Right forelimb (tissue), 1 donor: ENCODE measurements around the gene OR4M1.
"Not testable (repeated sequence)": the region's sequence is repeated elsewhere in the genome, so short reads cannot be mapped to it uniquely, and the experiment has no call there.

Source experiments
- DNase-seq: peaks from one replicate; pipeline ENCODE4 v3.0.0-alpha.2; 2018

OR4M1 gene, protein sequence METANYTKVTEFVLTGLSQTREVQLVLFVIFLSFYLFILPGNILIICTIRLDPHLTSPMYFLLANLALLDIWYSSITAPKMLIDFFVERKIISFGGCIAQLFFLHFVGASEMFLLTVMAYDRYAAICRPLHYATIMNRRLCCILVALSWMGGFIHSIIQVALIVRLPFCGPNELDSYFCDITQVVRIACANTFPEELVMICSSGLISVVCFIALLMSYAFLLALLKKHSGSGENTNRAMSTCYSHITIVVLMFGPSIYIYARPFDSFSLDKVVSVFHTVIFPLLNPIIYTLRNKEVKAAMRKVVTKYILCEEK

GRCh38 chr14:19773204-19773603, at the start of gene OR4M1:
OR4M1 (plus strand) TSS chr14:19773504; CDS start chr14:19780323, 6,819 bp downstream.
- DNase-seq: not testable (repeated sequence)

DNA sequence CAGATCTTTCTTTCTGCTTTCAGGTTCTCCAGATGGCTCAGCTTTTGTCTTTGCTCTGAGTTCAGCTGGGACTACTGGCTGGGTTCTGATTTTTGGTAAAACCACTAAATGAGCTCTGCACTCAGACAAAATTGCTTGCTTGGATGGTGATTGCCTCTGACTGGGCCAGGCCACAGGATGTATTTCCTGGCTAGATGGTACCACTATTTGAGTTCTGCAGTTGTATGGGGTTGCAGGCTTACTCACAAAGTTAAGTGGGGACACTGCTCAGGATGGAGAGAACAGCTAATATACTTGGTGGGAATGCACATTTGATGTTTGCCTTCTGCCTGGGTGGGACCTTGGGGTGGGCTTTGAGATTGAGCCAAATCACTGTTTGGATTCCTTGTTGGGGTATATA, 43.9 kb upstream of the OR4M1 start:
- DNase-seq: no peak

DNA sequence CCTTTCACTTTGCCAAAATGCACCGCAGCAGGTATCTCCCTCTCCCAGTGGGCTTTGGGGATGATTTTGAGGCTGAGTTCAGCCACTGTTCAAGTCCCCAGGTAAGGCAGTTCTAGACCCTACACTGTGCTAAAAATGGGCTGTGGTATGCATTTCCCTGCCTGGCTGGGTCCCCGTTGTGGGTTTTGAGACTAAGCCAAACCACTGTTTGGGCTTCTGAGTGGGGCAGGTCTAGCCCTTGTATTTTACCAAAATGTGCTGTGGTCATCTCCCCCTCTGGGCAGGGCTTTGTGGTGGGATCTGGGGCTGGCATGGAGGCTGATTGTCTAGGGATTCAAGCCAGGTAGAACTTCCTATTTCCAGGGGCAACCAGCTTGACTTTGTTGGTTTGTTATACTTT, 43.5 kb upstream of the OR4M1 start:
- no peak for DNase-seq

DNA sequence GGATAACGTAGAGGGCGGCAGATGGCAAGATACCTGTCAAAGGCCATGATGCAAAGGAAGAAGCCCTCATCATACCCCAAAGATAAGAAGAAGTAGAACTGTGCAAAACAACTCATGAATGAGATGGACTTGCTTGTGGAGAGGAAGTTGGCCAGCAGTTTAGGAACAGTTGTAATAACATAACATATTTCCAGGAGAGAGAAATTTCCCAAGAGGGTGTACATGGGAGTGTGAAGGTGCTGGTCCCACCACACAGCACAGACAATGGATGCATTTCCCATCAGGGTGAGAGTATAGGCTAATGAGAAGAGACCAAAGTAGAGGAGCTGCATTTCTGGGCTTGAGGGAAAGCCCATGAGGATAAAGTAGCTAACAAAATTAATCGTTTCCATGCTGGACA, 39.4 kb upstream of the OR4M1 start:
- DNase-seq: not testable (repeated sequence)

GRCh38 chr14:19743256-19743655, 30.0 kb upstream of the OR4M1 start, which contains the start of gene OR4Q3:
OR4Q3 (plus strand) TSS chr14:19743571.
- no peak for DNase-seq

- DNase-seq: not testable (repeated sequence)
Measured at GRCh38 chr14:19752316-19752715, 21.0 kb upstream of the OR4M1 start.

- DNase-seq: no peak
Measured at GRCh38 chr14:19754172-19754571, 19.1 kb upstream of the OR4M1 start.

GRCh38 chr14:19771491-19771890, 1.8 kb upstream of the OR4M1 start:
- not testable (repeated sequence) for DNase-seq

DNA sequence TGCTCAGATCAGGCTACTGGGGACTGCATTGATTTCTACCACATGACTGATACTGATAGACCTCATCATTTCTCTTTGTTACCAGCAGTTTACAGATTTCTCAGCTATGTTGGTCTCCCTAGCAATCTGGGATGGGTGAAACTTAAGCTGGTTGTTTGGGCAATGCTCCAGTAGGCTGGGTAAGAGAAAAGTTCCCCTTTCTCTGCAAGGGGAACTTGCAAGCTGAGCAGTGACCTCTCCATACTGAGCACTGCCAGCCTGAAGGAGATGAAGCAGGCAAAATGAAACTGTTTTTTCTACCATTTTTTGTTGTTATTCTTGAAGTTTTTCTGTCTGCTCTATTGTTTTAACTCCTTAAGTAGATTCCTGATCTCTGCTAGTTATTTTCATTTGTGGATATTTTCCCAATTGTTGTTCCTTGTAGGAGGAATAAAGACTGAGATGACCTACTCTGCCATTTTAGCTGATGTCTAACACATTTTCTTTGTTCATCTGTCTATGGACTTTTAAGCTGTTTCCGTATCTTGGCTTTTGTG, 1.3 kb upstream of the OR4M1 start:
- DNase-seq: no peak

GRCh38 chr14:19772454-19772853, 850 bp upstream of the OR4M1 start:
- not testable (repeated sequence) for DNase-seq

GRCh38 chr14:19775587-19775986, 2.3 kb downstream of the OR4M1 start:
- DNase-seq: no peak

GRCh38 chr14:19785848-19786247, 12.5 kb downstream of the OR4M1 start:
- not testable (repeated sequence) for DNase-seq

DNA sequence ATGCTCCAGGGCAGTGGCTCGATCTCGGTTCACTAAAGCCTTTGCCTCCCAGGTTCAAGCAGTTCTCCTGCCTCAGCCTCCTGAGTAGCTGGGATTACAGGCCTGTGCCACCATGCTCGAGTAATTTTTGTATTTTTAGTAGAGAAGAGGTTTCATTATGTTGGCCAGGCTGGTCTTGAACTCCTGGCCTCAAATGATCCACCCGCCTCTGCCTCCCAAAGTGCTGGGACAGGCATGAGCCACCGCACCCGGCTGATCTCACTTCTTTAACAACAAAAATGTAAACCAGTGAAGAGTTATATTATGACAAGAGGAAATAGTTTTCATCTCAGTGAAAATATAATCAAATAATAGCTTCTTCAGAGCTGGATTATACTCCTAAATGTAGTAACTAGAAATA, 14.0 kb downstream of the OR4M1 start:
- not testable (repeated sequence) for DNase-seq

DNA sequence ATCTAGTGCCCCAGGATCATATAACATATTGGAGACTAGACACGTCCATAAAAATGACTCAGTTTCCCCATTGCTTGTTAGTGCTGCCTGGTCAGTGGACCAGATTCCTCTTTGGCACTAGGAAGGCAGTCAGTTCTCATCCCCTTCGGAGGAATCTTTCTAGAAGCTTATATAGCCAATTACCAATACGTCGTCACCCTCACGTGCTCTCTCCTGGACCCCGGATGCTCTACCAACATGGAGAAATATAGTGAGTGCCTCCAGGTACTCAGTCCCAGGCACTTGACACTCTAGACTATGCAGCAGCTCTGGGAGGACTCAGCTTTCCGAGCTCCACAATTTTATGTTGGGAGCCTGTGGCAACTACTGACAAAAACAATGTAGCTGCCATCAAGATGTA, 14.8 kb downstream of the OR4M1 start:
- not testable (repeated sequence) for DNase-seq

GRCh38 chr14:19796520-19797108, 23.3 kb downstream of the OR4M1 start:
- not testable (repeated sequence) for DNase-seq

- no peak for DNase-seq
Measured at GRCh38 chr14:19799880-19800279, 26.6 kb downstream of the OR4M1 start.

DNA sequence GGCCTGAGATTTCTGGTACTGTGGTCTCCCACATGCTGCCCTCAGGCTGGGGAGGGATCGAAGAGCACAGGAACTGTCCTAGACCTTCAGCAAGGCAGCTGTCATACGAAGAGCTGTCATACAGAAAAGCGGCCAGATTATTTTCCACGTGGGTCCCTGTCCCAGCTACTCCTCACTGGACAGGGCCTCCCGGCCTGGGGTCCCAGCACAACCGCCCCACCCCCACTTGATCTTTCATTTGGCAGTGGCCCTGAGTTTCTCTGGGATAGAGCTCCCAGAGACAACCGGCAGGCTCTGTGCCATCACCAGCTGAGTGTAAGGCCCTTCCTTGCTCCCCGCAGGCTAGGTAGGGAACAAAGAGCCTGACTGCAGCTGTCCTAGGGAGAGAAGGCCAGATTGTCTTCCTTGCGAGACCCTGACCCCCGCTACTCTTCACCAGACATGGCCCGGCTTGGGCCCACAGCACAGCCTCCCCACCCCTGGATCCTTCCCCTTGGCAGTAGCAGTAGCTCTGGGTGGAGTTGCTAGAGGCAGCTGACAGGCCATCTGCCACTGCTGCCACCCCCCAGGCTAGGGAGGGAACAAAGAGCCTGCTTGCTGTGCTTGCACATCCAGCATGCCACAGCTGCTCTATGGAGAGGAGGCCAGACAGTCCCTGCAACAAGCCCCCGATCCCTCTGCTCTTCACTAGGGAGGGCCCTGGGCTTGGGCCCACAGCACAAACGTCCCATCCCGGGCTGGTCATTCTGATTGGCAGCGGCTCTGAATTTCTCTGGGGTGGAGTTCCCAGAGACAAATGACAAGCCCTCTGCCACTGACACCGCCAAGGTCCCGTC, 27.2 kb downstream of the OR4M1 start:
- DNase-seq: no peak

GRCh38 chr14:19801118-19801464, 27.8 kb downstream of the OR4M1 start:
- no peak for DNase-seq

GRCh38 chr14:19803470-19803869, 30.2 kb downstream of the OR4M1 start, which contains the start of gene OR4N2:
OR4N2 (plus strand) TSS chr14:19803770; CDS start chr14:19827449, 23,679 bp downstream.
- DNase-seq: not testable (repeated sequence)

GRCh38 chr14:19813171-19813920, 40.0 kb downstream of the OR4M1 start:
- DNase-seq: not testable (repeated sequence)

DNA sequence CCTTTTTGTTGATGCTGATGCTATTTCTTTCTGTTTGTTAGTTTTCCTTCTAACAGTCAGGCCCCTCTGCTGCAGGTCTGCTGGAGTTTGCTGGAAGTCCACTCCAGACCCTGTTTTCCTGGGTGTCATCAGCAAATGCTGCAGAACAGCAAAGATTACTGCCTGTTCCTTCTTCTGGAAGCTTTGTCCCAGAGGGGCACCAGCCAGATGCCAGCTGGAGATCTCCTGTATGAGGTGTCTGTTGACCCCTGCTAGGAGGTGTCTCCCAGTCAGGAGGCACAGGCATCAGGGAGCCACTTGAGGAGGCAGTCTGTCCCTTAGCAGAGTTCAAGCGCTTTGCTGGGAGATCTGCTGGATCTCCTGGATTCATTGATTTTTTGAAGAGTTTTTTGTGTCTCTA, 46.6 kb downstream of the OR4M1 start:
- not testable (repeated sequence) for DNase-seq

DNA sequence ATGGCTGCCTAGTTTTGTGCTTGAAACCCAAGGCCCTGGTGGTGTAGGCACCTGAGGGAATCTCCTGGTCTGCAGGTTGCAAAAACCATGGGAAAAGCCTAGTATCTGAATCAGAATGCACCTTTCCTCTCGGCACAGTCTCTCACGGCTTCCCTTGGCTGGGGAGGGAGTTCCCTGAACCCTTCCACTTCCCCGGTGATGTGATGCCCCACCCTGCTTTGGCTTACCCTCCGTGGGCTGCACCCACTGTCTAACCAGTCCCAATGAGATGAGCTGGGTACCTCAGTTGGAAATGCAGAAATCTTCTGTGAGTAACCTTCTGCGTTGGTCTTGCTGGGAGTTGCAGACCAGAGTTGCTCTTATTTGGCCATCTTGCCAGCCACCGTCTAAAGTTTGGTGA, 47.7 kb downstream of the OR4M1 start:
- DNase-seq: not testable (repeated sequence)
